Skeletal muscle tissue (tissue), 4 donors: ENCODE measurements around the gene ZNF691. TPM values are rescaled to one million over a fixed set of nuclear protein-coding genes. Genes with fewer than 3 reads are reported as not detected.

Source experiments
- H3K27ac ChIP-seq: one replicate; pipeline ENCODE4 v1.7.0; 2013; ENCODE audit warnings: mild to moderate bottlenecking, low read depth, low read length, inconsistent platforms
- H3K27me3 ChIP-seq, 3 donors: one replicate each; pipeline ENCODE4 v1.7.0; 2013; ENCODE audit warnings: low read length in 3 of 3; ENCODE audit not compliant: control insufficient read depth in 3 of 3, insufficient read depth in 3 of 3
- H3K36me3 ChIP-seq, 3 donors: one replicate each; pipeline ENCODE4 v1.7.0; 2013; ENCODE audit warnings: low read length in 3 of 3; ENCODE audit not compliant: control insufficient read depth in 3 of 3, insufficient read depth in 3 of 3
- H3K4me1 ChIP-seq, 3 donors: one replicate each; pipeline ENCODE4 v1.7.0; 2013; ENCODE audit warnings: low read length in 3 of 3, mild to moderate bottlenecking in 3 of 3; ENCODE audit not compliant: control insufficient read depth in 3 of 3, insufficient read depth in 3 of 3
- H3K4me3 ChIP-seq, 3 donors: one replicate each; pipeline ENCODE4 v1.7.0; 2013; ENCODE audit warnings: low read length in 3 of 3
- H3K9ac ChIP-seq, 3 donors: one replicate each; pipeline ENCODE4 v1.7.0; 2013; ENCODE audit warnings: low read length in 3 of 3, mild to moderate bottlenecking in 3 of 3, moderate library complexity in 2 of 3, low read depth in 1 of 3
- H3K9me3 ChIP-seq, 3 donors: one replicate each; pipeline ENCODE4 v1.7.0; 2013; ENCODE audit warnings: low read length in 3 of 3; ENCODE audit not compliant: control insufficient read depth in 3 of 3
- total RNA-seq: library from RNA; depleted of rRNA; stranded (reverse); fragments of >200 nt; gene quantifications from one replicate; pipeline ENCODE4 v1.2.3, GENCODE V29; 2014
- donor health status: Osteomylitis.

ZNF691 gene
- total RNA-seq, 1 donor from 2014 or later, result 13.0 TPM

- Histone ChIP-seq H3K9ac (no peak overlapping the region), H3K36me3 (peaks cover 5 to 19% (median 7%) of the 10 kb centered on the region in 3 donors), H3K27ac (no peak overlapping the region), H3K27me3 (no peaks in the 10 kb centered on the region), H3K4me3 (no peak overlapping the region), H3K9me3 (no peaks in the 10 kb centered on the region), H3K4me1 (no peaks in the 10 kb centered on the region)
These were observed 15.1 kb upstream of the ZNF691 start for GRCh38 chr1:42831273-42831672.

- Histone ChIP-seq H3K27me3 (no peaks in the 10 kb centered on the region), H3K9me3 (no peaks in the 10 kb centered on the region), H3K4me1 (no peaks in the 10 kb centered on the region), H3K27ac (no peak overlapping the region), H3K9ac (no peak overlapping the region), H3K4me3 (no peak overlapping the region), H3K36me3 (peaks cover 5 to 19% (median 7%) of the 10 kb centered on the region in 3 donors)
These were observed 13.7 kb upstream of the ZNF691 start for GRCh38 chr1:42832641-42833240.

- no peak overlapping the region for H3K27ac ChIP-seq
- peaks cover 7 to 24% (median 8%) of the 10 kb centered on the region in 3 donors for H3K36me3 ChIP-seq
- no peaks in the 10 kb centered on the region for H3K27me3 ChIP-seq
- no peaks in the 10 kb centered on the region for H3K9me3 ChIP-seq
- no peak overlapping the region for H3K9ac ChIP-seq
- H3K4me1 ChIP-seq, result peaks cover 0 to 3% (median 0%) of the 10 kb centered on the region in 3 donors
- no peak overlapping the region for H3K4me3 ChIP-seq
These were observed 12.4 kb upstream of the ZNF691 start for GRCh38 chr1:42833981-42834380.

GRCh38 chr1:42834803-42835202 is 11.6 kb upstream of the ZNF691 start:
- H3K36me3 ChIP-seq, result peaks cover 7 to 17% (median 8%) of the 10 kb centered on the region in 3 donors
- H3K4me1 ChIP-seq, result peaks cover 0 to 3% (median 0%) of the 10 kb centered on the region in 3 donors
- H3K4me3 ChIP-seq, result no peak overlapping the region
- no peak overlapping the region for H3K9ac ChIP-seq
- no peaks in the 10 kb centered on the region for H3K9me3 ChIP-seq
- no peaks in the 10 kb centered on the region for H3K27me3 ChIP-seq
- H3K27ac ChIP-seq, result no peak overlapping the region

- Histone ChIP-seq H3K36me3 (peaks cover 7 to 12% (median 8%) of the 10 kb centered on the region in 3 donors), H3K9me3 (no peaks in the 10 kb centered on the region), H3K27me3 (no peaks in the 10 kb centered on the region), H3K9ac (no peak overlapping the region), H3K27ac (no peak overlapping the region), H3K4me1 (peaks cover 0 to 3% (median 0%) of the 10 kb centered on the region in 3 donors), H3K4me3 (no peak overlapping the region)
These were observed 11.0 kb upstream of the ZNF691 start for GRCh38 chr1:42835422-42835821.

- H3K27ac ChIP-seq, result no peak overlapping the region
- no peaks in the 10 kb centered on the region for H3K9me3 ChIP-seq
- H3K4me1 ChIP-seq, result peaks cover 0 to 4% (median 3%) of the 10 kb centered on the region in 3 donors
- no peak overlapping the region for H3K4me3 ChIP-seq
- no peak overlapping the region for H3K9ac ChIP-seq
- no peaks in the 10 kb centered on the region for H3K27me3 ChIP-seq
- peaks cover 0 to 10% (median 5%) of the 10 kb centered on the region in 3 donors for H3K36me3 ChIP-seq
These were observed 8.7 kb upstream of the ZNF691 start for GRCh38 chr1:42837709-42838108.

GRCh38 chr1:42838482-42839190 is 7.8 kb upstream of the ZNF691 start:
- no peaks in the 10 kb centered on the region for H3K9me3 ChIP-seq
- no peaks in the 10 kb centered on the region for H3K27me3 ChIP-seq
- H3K4me3 ChIP-seq, result no peak overlapping the region
- no peak overlapping the region for H3K27ac ChIP-seq
- peaks cover 0 to 4% (median 3%) of the 10 kb centered on the region in 3 donors for H3K4me1 ChIP-seq
- peaks cover 0 to 12% (median 5%) of the 10 kb centered on the region in 3 donors for H3K36me3 ChIP-seq
- no peak overlapping the region for H3K9ac ChIP-seq

- Histone ChIP-seq H3K27ac (no peak overlapping the region), H3K36me3 (peaks cover 0 to 7% (median 5%) of the 10 kb centered on the region in 3 donors), H3K4me3 (no peak overlapping the region), H3K4me1 (peaks cover 4 to 8% (median 7%) of the 10 kb centered on the region in 3 donors), H3K9me3 (no peaks in the 10 kb centered on the region), H3K27me3 (no peaks in the 10 kb centered on the region), H3K9ac (no peak overlapping the region)
These were observed 5.4 kb upstream of the ZNF691 start for GRCh38 chr1:42841010-42841409.

- H3K9ac ChIP-seq, result no peak overlapping the region
- H3K27me3 ChIP-seq, result no peaks in the 10 kb centered on the region
- no peaks in the 10 kb centered on the region for H3K9me3 ChIP-seq
- H3K36me3 ChIP-seq, result peaks cover 0 to 7% (median 5%) of the 10 kb centered on the region in 3 donors
- H3K27ac ChIP-seq, result no peak overlapping the region
- H3K4me1 ChIP-seq, result peaks cover 4 to 8% (median 7%) of the 10 kb centered on the region in 3 donors
- no peak overlapping the region for H3K4me3 ChIP-seq
These were observed 4.8 kb upstream of the ZNF691 start for GRCh38 chr1:42841440-42842147.
